OCI-LY1 (cell line): Measurements from ENCODE around the gene ZNF816.

ENCODE experiments used
- H2AFZ ChIP-seq: fragments of 200-600 bp; sonication (generic), shearing (Covaris generic); 2 replicates; pipeline ENCODE4 v1.6.0; 2014; ENCODE audit warnings: antibody characterized with exemption, mild to moderate bottlenecking, low read length
- H3F3A ChIP-seq: fragments of 200-600 bp; sonication (generic), shearing (Covaris generic); 2 replicates; pipeline ENCODE4 v1.6.0; 2014; ENCODE audit warnings: mild to moderate bottlenecking, antibody characterized with exemption, low read length, moderate library complexity; ENCODE audit not compliant: insufficient read depth
- H3K27ac ChIP-seq: fragments of 200-600 bp; sonication (generic); 2 replicates; pipeline ENCODE4 v1.5.1; 2014; ENCODE audit warnings: low read length, mixed run types, mild to moderate bottlenecking, low read depth; ENCODE audit not compliant: poor library complexity, severe bottlenecking
- H3K27me3 ChIP-seq: fragments of 200-600 bp; sonication (generic); 2 replicates; pipeline ENCODE4 v1.6.0; 2014; ENCODE audit warnings: antibody characterized with exemption, mild to moderate bottlenecking, low read length, moderate library complexity; ENCODE audit not compliant: insufficient read depth
- H3K36me3 ChIP-seq: fragments of 200-600 bp; sonication (generic); 2 replicates; pipeline ENCODE4 v1.6.1; 2014; ENCODE audit warnings: mild to moderate bottlenecking, antibody characterized with exemption, low read length, moderate library complexity, mixed read lengths; ENCODE audit not compliant: insufficient read depth
- H3K4me1 ChIP-seq: fragments of 200-600 bp; sonication (generic); 2 replicates; pipeline ENCODE4 v1.5.1; 2014; ENCODE audit warnings: mild to moderate bottlenecking, low read length, moderate library complexity; ENCODE audit not compliant: insufficient read depth, severe bottlenecking
- H3K4me2 ChIP-seq: fragments of 200-600 bp; sonication (generic), shearing (Covaris generic); 2 replicates; pipeline ENCODE4 v1.6.1; 2014; ENCODE audit warnings: low read length
- H3K4me3 ChIP-seq: fragments of 200-600 bp; sonication (generic); 2 replicates; pipeline ENCODE4 v1.5.1; 2014; ENCODE audit warnings: low read length, low read depth, mild to moderate bottlenecking, mixed read lengths; ENCODE audit not compliant: poor library complexity, severe bottlenecking
- H3K79me2 ChIP-seq: fragments of 200-600 bp; shearing (Covaris generic); 2 replicates; pipeline ENCODE4 v1.6.1; 2016; ENCODE audit warnings: mixed run types, low read length, mixed read lengths; ENCODE audit not compliant: insufficient read depth
- H3K9ac ChIP-seq: fragments of 200-600 bp; sonication (generic), shearing (Covaris generic); 2 replicates; pipeline ENCODE4 v1.6.1; 2014; ENCODE audit warnings: mild to moderate bottlenecking, low read length, mixed read lengths
- H3K9me2 ChIP-seq: fragments of 200-600 bp; sonication (generic), shearing (Covaris generic); 2 replicates; pipeline ENCODE4 v1.6.1; 2014; ENCODE audit warnings: low read depth, mild to moderate bottlenecking, low read length, mixed read lengths
- H3K9me3 ChIP-seq: fragments of 200-600 bp; shearing (Covaris generic); 2 replicates; pipeline ENCODE4 v1.6.1; 2014; ENCODE audit warnings: low read length, mixed read lengths
- H4K20me1 ChIP-seq: fragments of 200-600 bp; sonication (generic), shearing (Covaris generic); 2 replicates; pipeline ENCODE4 v1.6.0; 2016; ENCODE audit warnings: mild to moderate bottlenecking, low read length; ENCODE audit not compliant: insufficient read depth
- CTCF ChIP-seq: fragments of 200-600 bp; sonication (generic), shearing (Covaris generic); IDR thresholded peaks from 2 replicates; pipeline ENCODE4 v1.5.1; 2017; ENCODE audit warnings: mild to moderate bottlenecking, antibody characterized with exemption, low read length, moderate library complexity, mixed read lengths
- EZH2 ChIP-seq: fragments of 200-600 bp; sonication (generic), shearing (Covaris generic); IDR thresholded peaks from 2 replicates; pipeline ENCODE4 v1.8.0; 2017; ENCODE audit warnings: borderline replicate concordance, mixed run types, mild to moderate bottlenecking, antibody characterized with exemption, low read length, moderate library complexity, mixed read lengths

ZNF816 gene

GRCh38 chr19:53008061-53008778 is 45.5 kb upstream of the ZNF816 start:
- TF ChIP-seq CTCF: no peak
- TF ChIP-seq EZH2: no peak
- Histone ChIP-seq H3K4me3 (no peak overlapping the region), H3K27ac (no peak overlapping the region), H3K9me2 (no peaks in the 10 kb centered on the region), H3K79me2 (no peaks in the 10 kb centered on the region), H3K4me2 (no peak overlapping the region), H3K9ac (no peak overlapping the region), H3K9me3 (no peaks in the 10 kb centered on the region), H3K27me3 (no peaks in the 10 kb centered on the region), H4K20me1 (no peaks in the 10 kb centered on the region), H3K4me1 (no peaks in the 10 kb centered on the region), H2AFZ (no peak overlapping the region), H3F3A (no peaks in the 10 kb centered on the region), H3K36me3 (no peaks in the 10 kb centered on the region; the same call in 1 of the 2 replicates)

GRCh38 chr19:53007606-53008005 is 44.9 kb upstream of the ZNF816 start:
- Histone ChIP-seq H4K20me1 (no peaks in the 10 kb centered on the region), H3K79me2 (no peaks in the 10 kb centered on the region), H3K4me3 (no peak overlapping the region), H3F3A (no peaks in the 10 kb centered on the region), H3K27me3 (no peaks in the 10 kb centered on the region), H3K9me3 (no peaks in the 10 kb centered on the region), H3K4me2 (no peak overlapping the region), H3K36me3 (no peaks in the 10 kb centered on the region; the same call in 1 of the 2 replicates), H3K4me1 (no peaks in the 10 kb centered on the region), H3K27ac (no peak overlapping the region), H2AFZ (no peak overlapping the region), H3K9ac (no peak overlapping the region), H3K9me2 (no peaks in the 10 kb centered on the region)
- TF ChIP-seq CTCF (no peak), EZH2 (no peak)

- H3K79me2 ChIP-seq: no peaks in the 10 kb centered on the region
- no peaks in the 10 kb centered on the region; the same call in 1 of the 2 replicates for H3K36me3 ChIP-seq
- no peaks in the 10 kb centered on the region for H3K27me3 ChIP-seq
- no peak overlapping the region for H3K4me2 ChIP-seq
- no peaks in the 10 kb centered on the region for H3K4me1 ChIP-seq
- no peaks in the 10 kb centered on the region for H3K9me2 ChIP-seq
- H3K4me3 ChIP-seq: no peak overlapping the region
- no peak overlapping the region for H3K9ac ChIP-seq
- no peak overlapping the region for H3K27ac ChIP-seq
- H3K9me3 ChIP-seq: no peaks in the 10 kb centered on the region
- no peak for TF ChIP-seq CTCF
- H4K20me1 ChIP-seq: no peaks in the 10 kb centered on the region
- no peaks in the 10 kb centered on the region for H3F3A ChIP-seq
- no peak overlapping the region for H2AFZ ChIP-seq
Measured at GRCh38 chr19:53007200-53007599, 44.5 kb upstream of the ZNF816 start.
